ENCODE results near the gene PLEKHS1.
"Not testable (repeated sequence)": the region's sequence is repeated elsewhere in the genome, so short reads cannot be mapped to it uniquely, and the experiment has no call there.

The PLEKHS1 gene

DNA sequence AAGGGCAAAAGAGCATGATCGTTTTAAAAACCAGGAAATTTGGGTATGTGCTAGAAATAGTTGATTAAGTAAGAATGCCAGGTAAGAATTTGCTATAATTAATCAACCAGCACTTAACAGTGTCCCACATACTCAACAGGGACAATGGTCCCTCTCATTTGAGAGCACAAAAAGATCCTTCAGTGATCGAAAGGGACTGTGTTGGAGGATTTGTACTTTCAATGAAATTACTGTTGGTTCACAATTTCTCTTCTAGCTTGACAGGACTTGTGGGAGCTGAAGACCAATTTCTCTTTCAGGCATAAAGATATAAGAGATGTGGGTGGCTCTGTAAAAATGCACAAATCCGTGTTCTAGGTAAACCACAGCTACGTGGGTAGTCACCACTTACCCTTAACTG, 12.5 kb upstream of the PLEKHS1 start:
- DNase-seq (ENCODE audit: extremely low spot score, insufficient read length, low read depth) (no peak), FAIRE-seq (no peak)

DNA sequence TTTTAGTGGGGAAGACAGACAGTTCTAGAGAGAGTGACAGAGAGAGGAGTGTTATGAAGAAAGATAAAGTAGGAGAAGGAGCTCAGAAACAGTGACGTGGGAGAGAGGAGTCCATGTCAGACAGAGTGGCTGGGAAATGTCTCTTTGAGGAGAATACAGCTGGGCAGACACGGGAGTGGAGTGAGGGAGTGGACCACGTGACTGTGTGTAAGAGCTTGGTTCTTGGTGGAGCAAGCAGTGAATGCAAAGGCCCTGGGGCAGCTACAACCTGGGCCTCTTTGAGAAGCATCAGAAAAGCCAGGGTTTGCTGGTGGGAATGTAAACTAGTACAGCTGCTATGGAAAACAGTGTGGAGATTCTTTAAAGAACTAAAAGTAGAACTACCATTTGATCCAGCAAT, 11.9 kb upstream of the PLEKHS1 start:
- DNase-seq (ENCODE audit: extremely low spot score, insufficient read length, low read depth) (no peak), FAIRE-seq (no peak)

DNA sequence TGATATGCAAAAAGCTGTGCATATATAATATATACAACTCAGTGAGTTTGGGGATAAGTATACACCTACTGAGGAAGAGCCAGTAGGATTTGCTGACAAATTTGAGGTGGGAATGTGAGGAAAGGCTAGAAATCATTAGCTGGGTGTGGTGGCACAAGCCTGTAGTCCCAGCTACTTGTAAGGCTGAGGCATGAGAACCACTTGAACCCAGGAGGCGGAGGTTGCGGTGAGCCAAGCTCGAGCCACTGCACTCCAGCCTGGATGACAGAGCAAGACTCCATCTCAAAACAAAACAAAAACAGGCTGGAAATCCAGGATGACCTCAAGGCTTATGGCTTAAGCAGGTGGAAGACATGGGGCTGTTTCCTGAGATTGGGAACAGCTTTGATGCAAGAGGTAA, 10.6 kb upstream of the PLEKHS1 start:
- FAIRE-seq (no peak), DNase-seq (ENCODE audit: extremely low spot score, insufficient read length, low read depth) (no peak)

DNA sequence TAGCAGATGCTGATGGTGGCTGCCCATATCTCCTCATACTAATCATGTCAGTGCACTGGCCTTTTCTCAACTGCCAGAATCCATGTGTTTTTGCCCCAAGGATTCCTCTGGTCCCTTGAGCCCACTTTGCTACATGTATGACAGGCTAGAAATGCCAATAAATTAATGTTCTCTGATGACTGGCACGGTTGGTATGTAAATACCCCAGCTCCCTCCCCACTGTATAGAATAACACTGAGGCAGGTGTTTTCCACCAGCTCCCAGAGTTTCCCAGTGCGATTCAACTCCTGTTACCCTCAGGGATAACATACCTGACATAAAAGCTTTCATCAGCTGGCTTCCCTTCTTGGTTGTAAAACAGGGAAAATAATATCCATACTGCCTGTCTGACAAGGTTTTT, 9.0 kb upstream of the PLEKHS1 start:
- DNase-seq (ENCODE audit: extremely low spot score, insufficient read length, low read depth): no peak
- no peak for FAIRE-seq

DNA sequence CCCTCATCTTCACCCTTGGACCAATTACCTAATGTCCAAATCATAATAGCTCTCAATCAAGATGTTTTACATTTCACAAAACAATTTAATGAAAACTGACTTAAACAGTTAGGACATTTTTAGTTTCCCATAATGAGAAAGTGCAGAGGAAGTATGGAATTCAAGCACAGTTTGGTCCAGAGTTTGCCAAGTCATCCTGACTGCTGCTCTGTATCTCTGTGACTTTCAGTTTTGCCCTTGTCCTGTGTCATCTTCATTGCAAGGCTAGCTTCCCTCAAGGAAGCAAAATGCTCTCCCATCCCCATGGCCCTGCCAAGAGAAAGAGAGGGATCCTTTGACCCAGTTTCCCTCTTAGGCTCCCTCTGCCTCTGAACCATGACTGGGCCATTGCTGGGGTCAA, 7.9 kb upstream of the PLEKHS1 start:
- DNase-seq (ENCODE audit: extremely low spot score, insufficient read length, low read depth) (no peak), FAIRE-seq (no peak)

DNA sequence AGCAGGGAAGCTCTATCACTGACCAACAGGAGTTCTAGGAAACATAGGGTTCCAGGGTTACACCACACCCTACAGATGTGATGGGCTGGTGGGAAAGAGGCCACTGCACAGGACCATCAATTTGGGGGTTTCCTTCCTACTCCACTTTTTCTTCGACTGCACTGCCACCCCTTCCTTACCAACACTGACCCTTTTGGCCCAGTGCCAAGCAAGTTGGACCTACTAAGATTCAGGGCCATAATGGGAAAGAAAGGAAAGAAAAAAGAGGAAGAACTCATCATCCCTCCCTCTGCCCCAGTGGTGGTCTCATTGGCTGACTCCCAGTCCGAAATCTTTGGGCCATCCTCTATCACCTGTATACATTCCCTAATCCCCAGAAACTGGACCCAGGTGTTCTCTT, 6.1 kb upstream of the PLEKHS1 start:
- FAIRE-seq (no peak), DNase-seq (ENCODE audit: extremely low spot score, insufficient read length, low read depth) (no peak)

DNA sequence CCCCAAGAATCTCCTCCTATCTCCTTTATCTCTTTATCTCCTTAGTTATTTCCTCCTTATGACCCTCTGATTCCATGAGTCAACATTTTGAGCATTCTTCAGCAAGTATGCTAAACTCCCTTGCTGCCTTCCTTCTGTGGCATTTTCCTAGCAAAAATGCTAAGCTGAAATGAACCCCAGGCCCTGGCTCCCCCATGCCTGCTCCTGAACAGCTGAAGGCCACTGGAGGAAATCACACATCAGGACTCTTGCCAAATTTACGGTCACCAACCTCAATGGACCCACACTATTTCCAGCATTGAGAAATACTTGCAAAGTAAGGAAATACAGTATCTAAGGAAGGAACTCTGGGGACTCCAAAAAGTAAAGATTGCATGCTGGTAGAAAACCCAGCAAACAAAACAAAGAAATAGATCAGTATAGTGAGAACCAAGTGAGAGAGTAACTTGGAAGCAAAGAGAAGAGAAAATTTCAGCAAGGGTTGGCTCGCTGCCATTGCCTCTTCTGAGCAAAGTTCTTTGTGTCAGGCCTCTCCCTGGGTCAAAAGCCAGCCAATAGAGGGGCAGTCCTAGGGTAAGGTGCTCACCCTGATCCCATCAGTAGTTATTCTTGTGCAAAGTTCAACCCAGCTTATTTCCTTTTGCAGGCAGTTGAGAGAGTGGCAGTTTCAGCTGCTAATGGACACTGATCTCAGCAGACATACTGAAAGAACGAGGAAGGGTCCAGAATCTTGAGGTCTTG, 5.1 kb upstream of the PLEKHS1 start:
- FAIRE-seq (no peak), DNase-seq (ENCODE audit: extremely low spot score, insufficient read length, low read depth) (no peak)

DNA sequence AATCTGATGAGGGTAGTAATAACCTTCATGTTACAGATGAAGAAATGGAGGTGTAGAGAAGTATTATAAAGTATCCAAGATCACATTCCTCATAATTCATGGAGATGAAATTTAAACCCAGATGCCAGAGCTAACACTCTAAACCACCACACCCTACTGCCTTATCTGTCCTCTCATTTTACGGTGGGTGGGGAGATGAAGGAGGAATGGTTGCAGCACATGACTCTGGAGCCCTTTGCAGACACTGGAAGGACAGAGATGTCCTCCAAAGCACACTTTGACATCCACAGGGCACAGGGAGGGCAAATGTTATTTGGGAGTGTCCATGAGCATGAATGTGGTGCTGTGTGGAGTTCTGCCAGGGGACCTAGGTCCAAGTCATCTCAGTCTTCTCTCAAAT, 1.1 kb downstream of the PLEKHS1 start:
- no peak for FAIRE-seq

DNA sequence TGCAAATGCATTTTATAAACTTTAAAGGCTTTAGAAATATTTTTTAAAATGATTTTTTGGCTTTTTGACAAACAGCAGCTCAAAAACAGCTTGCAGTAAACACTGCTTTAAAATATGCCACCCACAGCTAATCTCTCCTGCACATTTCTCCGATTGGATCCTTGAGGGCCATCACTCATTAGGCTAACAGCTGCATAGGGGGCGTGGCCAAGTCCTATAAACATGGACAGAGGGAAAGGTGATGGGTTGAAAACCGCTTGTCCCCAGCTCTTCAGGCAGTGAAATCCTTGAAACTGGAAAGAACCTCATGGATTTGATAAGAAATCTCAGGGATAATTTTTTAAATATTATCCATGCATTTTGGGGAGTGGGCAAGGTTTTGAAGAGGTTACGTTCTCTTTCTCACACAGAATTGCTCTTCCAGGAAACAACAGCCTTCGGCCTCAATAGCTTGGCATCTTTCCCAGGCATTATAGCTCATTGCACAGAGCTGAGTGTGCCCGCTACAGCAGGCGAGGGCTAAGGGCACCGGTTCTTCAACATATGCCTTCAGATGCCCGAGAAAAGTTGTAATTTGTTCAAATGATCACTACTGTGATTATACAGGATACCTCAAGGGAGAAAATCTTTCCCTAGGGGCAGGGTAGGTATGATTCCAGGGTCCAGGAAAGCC, 1.7 kb downstream of the PLEKHS1 start:
- no peak for FAIRE-seq
- no peak for DNase-seq (ENCODE audit: extremely low spot score, insufficient read length, low read depth)

More for the DNA sequence above, 1.1 kb downstream of the PLEKHS1 start:
- DNase-seq (ENCODE audit: extremely low spot score, insufficient read length, low read depth): no peak

DNA sequence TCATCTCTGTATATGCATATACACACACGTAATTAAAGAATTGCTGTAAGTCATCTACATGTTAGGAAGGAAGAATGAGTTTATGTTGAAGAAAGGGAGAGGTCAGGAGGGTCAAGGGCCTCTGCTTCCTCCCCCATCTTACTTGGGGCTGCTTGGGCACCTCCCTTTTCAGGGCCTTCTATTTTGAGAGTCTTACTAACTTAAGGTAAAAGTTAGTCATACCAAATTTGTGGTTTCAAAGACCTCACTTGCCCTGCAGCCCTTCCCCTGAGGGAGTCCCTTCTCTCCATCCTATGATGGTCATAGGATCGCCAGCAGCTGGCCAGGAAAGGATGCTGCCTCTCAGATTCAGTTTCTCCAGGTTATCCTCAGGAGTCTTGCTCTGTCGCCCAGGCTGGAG, 2.6 kb downstream of the PLEKHS1 start:
- FAIRE-seq (no peak), DNase-seq (ENCODE audit: extremely low spot score, insufficient read length, low read depth) (no peak)

DNA sequence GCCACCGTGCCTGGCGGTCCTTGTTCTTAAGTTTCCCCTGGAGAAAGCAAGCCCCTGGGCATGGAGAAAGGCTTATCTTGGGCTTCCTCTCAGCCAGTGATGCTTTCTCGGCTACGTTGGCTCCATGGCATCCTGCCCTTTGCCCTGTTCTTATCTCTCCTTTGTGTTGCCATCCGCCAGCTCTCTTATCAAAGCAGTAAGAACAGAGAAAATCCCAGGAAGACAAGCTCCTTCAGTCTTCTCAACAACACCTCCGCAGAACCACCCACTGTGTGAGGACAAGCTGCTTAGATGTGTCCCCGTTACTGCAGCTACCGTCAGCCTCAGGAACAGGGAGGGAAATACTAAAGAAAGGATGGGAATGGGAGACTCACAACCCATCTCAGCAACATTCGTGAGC, 3.3 kb downstream of the PLEKHS1 start:
- no peak for FAIRE-seq
- no peak for DNase-seq (ENCODE audit: extremely low spot score, insufficient read length, low read depth)

DNA sequence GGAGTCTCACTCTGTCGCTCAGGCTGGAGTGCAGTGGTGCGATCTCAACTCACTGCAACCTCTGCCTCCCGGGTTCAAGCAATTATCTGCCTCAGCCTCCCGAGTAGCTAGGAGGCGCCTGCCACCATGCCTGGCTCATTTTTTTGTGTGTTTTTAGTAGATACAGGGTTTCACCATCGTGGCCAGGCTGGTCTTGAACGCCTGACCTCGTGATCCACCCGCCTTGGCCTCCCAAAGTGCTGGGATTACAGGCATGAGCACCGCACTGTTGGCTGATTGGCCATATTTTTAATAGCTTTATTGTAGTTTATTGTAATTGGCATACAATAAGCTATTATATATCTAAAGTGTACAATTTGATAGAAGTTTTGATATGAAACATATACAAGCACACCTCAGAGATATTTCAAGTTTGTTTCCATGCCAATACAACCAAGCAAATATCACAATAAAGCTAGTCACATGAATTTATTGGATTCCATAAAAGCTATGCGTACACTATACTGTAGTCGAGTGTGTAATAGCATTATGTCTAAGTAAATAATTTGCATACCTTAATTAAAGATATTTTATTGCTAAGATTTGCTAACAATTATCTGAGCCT, 5.6 kb downstream of the PLEKHS1 start:
- DNase-seq (ENCODE audit: extremely low spot score, insufficient read length, low read depth) (no peak), FAIRE-seq (no peak)

DNA sequence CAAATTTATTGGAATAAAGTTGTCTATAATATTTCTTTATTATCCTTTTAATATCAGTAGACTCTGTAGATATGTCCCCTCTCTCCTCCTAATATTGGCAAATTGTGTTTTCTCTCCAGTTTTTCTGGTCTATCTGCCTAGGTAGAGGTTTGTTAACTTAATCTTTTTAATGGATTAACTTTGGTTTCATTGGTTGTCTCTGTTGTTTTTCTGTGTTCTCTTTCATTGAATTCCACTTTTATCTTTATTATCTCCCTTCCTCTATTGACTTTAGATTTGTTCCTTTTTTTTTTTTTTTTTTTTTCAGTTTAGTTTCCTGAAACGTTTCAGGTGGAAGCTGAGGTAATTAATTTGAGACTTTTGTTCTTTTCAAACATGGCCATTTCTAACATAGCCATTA, 10.6 kb downstream of the PLEKHS1 start:
- FAIRE-seq: no peak

DNA sequence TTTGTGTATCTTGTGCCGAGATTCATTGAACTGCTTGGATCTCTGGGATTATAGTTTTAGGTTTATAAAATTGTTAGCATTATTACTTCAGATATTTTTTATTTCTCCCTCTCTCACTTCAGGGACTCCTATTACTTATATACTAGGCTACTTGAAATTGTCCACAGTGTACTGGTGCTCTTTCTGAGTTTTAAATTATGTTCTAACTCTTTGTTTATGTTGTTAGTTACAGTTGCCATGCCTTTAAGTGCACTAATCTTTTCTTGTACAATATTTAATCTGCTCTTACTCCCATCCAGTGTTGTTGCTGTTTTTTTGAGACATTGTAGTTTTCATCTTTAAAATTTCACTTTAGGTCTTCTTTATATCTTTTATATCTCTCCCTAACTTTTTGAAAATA, 13.1 kb downstream of the PLEKHS1 start:
- DNase-seq (ENCODE audit: extremely low spot score, insufficient read length, low read depth) (no peak), FAIRE-seq (no peak)

More for the DNA sequence above, 10.6 kb downstream of the PLEKHS1 start:
- no peak for DNase-seq (ENCODE audit: extremely low spot score, insufficient read length, low read depth)

DNA sequence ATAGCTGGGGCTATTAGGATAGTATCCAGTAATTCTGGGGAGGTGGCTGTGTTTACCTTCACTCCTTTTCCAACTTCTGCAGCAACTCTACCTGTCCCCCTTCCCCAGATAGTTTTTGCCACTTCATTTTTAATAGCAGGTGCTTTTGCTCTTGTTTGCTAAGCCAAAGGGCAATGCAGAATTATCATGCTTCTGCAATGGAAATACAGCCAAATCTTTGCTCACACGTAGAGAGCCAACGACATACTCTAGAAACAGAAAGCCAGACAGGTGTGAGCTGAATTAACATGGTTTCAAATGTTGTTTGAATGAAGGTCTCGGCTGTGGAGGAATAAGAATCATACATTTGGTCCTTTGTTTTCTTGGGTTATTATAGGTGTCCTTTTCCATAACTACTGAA, 14.4 kb downstream of the PLEKHS1 start:
- DNase-seq (ENCODE audit: extremely low spot score, insufficient read length, low read depth) (no peak), FAIRE-seq (no peak)

DNA sequence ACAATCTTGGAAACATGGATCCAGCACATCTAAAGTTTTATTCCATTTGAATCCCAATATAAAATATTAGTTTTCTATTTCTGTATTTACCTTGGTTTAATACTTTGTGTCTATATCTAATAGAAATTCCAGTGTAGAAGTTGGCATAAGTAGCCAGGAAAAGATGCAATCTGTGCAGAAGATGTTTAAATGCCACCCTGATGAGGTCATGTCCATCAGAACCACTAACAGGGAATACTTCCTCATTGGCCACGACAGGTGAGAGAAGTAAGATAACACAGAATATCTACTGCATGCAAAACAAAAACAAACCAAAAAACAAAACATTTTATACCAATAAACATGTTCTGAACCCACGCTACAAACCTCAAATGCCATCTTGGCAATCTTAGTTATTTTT, 15.7 kb downstream of the PLEKHS1 start:
- DNase-seq (ENCODE audit: extremely low spot score, insufficient read length, low read depth) (no peak), FAIRE-seq (no peak)

DNA sequence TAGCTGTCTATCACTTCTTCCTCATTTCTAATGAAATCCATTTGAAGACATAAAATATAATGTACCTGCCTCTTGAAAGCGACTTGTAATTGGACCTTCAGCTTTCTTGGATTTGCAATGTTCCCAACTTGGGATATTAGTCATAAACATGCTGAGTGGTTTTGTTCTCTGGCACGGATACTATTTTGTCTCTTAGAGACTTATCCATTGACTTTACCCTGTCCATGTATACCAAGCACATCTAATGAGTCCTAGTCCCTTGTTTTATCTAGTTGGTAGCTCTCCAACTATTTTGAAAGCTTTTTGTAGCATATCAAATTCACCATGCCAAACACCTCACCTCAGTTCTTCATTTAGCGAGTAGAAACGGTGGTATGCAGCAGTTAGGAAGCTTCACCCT, 18.9 kb downstream of the PLEKHS1 start:
- no peak for DNase-seq (ENCODE audit: extremely low spot score, insufficient read length, low read depth)
- no peak for FAIRE-seq

DNA sequence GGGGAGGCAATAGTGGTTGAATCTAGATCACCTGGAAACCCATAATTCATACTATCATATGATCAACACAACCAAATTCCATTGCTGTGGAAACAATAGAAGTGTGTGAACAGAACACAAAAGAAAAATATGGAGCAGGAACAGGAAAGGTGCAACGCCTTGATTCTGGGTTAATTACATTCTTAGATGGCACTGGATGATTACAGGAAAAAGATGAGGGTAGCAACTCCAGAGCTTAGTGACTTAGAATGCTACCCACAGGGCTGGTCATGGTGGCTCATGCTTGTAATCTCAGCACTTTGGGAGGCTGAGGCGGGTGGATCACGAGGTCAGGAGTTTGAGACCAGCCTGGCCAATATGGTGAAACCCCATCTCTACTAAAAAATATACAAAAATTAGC, 19.6 kb downstream of the PLEKHS1 start:
- not testable (repeated sequence) for DNase-seq (ENCODE audit: extremely low spot score, insufficient read length, low read depth); FAIRE-seq

DNA sequence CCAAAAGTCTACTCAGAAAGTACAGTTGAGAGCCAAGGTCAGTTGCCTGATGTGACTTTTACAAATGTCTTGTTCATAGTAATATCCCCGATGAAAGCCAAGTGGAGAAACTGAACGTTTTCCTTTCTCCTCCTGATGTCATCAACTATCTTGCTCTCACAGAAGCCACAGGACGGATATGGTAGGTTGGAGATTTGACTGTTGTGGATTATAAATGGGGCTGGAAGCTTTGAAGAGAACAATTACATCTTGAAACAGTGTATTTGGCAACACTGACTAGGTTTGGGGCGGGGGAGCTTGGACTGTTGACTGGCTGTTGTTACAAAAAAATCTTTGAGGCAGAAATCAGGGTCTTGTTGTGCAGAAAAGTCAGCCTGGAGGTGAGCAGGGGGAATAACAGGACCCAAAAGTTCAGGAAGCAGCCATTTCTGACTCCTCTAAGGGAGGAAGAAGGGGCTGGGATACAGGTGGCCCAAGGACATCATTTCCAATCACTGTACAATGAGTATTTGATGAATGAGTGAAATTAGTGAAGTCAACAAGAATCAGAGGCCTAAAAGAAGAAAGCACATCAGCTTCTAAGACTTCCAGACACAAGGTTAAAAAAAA, 24.3 kb downstream of the PLEKHS1 start:
- DNase-seq (ENCODE audit: extremely low spot score, insufficient read length, low read depth) (no peak), FAIRE-seq (no peak)

DNA sequence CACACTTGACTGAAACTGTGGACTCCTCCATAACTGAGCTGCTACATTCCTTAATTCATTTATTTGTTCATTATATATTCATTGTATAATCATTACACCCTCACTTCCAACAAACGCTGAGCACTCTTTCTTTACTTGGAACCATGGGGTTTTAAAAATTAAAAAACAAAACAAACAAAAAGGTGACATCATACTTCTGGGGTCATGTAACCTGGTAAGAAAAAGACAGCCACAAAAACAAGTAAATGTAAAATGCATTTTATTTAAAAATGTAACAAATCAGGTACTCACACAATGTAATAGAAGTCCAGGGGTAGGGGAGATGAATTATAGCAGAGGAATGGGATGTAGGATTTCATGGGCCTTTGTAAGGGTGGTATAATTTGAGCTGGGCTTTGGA, 25.1 kb downstream of the PLEKHS1 start:
- FAIRE-seq: no peak
- no peak for DNase-seq (ENCODE audit: extremely low spot score, insufficient read length, low read depth)

DNA sequence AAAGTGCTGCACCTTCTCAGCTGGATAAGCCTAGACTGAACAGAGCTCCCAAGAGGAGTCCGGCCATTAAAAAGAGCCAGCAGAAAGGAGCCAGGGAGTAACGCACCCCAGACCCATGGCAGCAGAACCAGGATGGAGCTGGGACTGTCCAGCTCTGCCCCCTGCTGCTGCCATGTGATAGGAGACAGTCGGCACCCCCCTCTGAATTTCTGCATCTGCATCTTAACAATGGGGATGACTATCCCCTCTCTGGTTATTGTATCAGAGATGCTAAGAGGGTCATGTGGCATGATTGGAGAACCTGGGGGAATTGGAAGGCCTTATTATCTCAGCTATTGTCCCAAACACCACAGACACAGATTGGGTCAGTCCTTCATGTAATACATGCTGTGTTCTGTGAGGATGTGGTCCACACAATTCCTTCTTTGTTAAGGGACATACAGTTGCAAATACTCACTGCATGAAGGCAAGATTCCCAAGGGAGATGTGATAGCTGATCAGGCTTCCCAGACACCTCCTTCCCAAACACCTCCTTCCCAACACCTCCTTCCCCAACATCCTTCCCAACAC, 29.3 kb downstream of the PLEKHS1 start:
- FAIRE-seq (no peak), DNase-seq (ENCODE audit: extremely low spot score, insufficient read length, low read depth) (no peak)

Data from GM18507 (cell line).